OCI-M2 (cell line): ENCODE results near the gene HLF.

Source experiments
- DNase-seq: peaks from one replicate; lab custom pipeline; 2025; ENCODE audit not compliant: unreplicated experiment; lab: John Stamatoyannopoulos, UW

HLF gene

GRCh38 chr17:55274355-55275255, 9.8 kb downstream of the HLF start:
- no peak for DNase-seq

GRCh38 chr17:55275894-55276804, 11.4 kb downstream of the HLF start:
- DNase-seq, result no peak

- no peak for DNase-seq
These were observed 13.6 kb downstream of the HLF start for GRCh38 chr17:55278173-55278961.

GRCh38 chr17:55279203-55279602, 14.4 kb downstream of the HLF start:
- no peak for DNase-seq

- DNase-seq, result no peak
These were observed 15.0 kb downstream of the HLF start for GRCh38 chr17:55279788-55280187.

GRCh38 chr17:55280212-55280611, 15.5 kb downstream of the HLF start:
- no peak for DNase-seq

- DNase-seq, result no peak
These were observed 17.1 kb downstream of the HLF start for GRCh38 chr17:55281649-55282378.

GRCh38 chr17:55282379-55282702, 17.6 kb downstream of the HLF start:
- DNase-seq, result no peak

GRCh38 chr17:55282741-55283140, 18.0 kb downstream of the HLF start:
- DNase-seq, result no peak

GRCh38 chr17:55283256-55283965, 18.7 kb downstream of the HLF start:
- DNase-seq, result no peak

- DNase-seq, result no peak
These were observed 19.5 kb downstream of the HLF start for GRCh38 chr17:55284001-55284884.

GRCh38 chr17:55284944-55285339, 20.2 kb downstream of the HLF start:
- DNase-seq, result no peak

- no peak for DNase-seq
These were observed 20.9 kb downstream of the HLF start for GRCh38 chr17:55285340-55286301.

- no peak for DNase-seq
These were observed 22.2 kb downstream of the HLF start for GRCh38 chr17:55286681-55287589.

GRCh38 chr17:55288356-55289105, 23.8 kb downstream of the HLF start:
- no peak for DNase-seq

GRCh38 chr17:55289106-55289446, 24.3 kb downstream of the HLF start:
- DNase-seq, result no peak
